HG03432 (cell line): ENCODE results near the gene DCC.

Source experiments
- ATAC-seq: cut with Tn5 transposase; IDR thresholded peaks from one replicate; pipeline ENCODE4 v1.9.1; 2021; ENCODE audit warnings: mild to moderate bottlenecking, moderate library complexity; ENCODE audit not compliant: unreplicated experiment

Gene DCC

DNA sequence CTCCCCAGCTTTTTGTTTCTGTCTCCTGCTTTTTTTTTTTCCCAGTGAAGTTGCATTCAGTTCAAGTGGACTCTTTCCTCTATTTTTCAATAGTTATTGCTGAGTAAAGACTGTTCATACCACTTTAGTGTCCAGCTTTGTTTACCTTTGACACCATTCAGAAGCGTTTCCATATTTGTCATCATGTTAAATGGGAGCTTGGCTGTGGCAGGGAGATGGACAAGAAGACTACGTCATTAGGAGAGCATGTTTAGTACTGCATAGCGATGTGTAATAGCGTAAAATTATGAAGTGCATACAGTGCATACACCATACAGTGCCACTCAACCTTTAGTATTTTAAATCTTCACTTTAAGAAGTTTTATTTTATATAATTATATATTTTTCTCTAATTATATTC is 655.9 kb downstream of the DCC start:
- no peak for ATAC-seq

GRCh38 chr18:52999633-53000032 is 659.6 kb downstream of the DCC start:
- no peak for ATAC-seq

DNA sequence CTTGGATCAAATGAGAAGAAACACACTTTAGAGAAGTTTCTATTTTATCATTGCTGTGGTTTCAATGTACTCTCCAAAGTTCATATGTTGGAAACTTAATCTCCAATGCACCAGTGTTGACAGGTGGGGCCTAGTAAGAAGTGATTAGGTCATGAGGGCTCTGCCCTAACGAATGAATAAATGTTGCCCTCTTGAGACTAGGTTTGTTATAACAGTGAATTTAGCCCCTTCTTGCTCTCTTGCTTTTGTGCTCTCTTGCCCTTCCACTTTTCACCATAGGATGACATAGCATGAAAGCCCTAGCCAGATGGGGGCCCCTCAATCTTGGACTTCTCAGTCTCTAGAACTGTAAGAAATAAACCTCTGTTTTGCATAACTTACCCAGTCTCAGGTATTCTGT is 664.8 kb downstream of the DCC start:
- no peak for ATAC-seq

DNA sequence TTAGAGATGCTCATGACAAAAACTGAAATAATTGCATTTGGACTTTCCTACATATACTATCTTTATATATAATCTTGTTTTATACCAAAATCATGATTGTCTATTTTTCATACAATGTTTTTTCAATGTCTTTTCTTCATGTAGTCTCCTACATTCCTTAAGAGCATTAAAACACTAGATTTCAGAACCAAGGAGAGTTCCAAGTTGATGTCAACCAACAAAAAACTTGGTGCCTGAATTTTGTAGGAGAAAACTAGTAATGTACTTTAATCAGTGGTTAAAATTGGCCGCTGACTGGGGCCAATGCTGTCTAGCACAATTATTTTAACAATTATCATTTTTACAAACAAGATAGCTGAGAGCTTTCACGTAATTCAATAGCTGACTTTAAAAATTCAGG is 678.8 kb downstream of the DCC start:
- no peak for ATAC-seq

DNA sequence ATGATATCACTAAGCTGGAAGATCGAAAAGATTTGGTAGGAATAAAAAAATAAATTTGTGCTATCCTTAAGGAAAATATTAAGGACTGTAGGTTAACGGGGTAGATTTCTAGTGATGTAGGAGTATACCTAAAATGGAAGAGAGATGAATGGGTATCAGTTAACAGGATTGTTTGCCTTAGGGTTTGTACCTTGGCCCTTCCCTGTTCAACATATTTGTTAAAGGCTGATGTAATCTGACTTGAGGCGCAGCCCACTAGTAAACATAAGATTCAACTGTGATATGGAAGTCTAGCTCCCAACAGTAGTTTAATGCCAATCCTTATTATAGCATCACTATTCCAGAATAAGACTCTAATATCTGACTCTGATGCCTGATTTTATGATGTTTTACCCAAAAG is 685.2 kb downstream of the DCC start:
- ATAC-seq: no peak

- ATAC-seq: no peak
Observed at GRCh38 chr18:53028565-53028964, 688.6 kb downstream of the DCC start.

GRCh38 chr18:53033128-53033527 is 693.1 kb downstream of the DCC start:
- no peak for ATAC-seq

GRCh38 chr18:53038608-53039007 is 698.6 kb downstream of the DCC start:
- no peak for ATAC-seq

- no peak for ATAC-seq
Observed at GRCh38 chr18:53040286-53040685, 700.3 kb downstream of the DCC start.

GRCh38 chr18:53056064-53056463 is 716.1 kb downstream of the DCC start:
- ATAC-seq: no peak

- no peak for ATAC-seq
Observed at GRCh38 chr18:53070788-53071187, 730.8 kb downstream of the DCC start.

GRCh38 chr18:53080687-53081086 is 740.7 kb downstream of the DCC start:
- ATAC-seq: no peak

- no peak for ATAC-seq
Observed at GRCh38 chr18:53093636-53094035, 753.6 kb downstream of the DCC start.

DNA sequence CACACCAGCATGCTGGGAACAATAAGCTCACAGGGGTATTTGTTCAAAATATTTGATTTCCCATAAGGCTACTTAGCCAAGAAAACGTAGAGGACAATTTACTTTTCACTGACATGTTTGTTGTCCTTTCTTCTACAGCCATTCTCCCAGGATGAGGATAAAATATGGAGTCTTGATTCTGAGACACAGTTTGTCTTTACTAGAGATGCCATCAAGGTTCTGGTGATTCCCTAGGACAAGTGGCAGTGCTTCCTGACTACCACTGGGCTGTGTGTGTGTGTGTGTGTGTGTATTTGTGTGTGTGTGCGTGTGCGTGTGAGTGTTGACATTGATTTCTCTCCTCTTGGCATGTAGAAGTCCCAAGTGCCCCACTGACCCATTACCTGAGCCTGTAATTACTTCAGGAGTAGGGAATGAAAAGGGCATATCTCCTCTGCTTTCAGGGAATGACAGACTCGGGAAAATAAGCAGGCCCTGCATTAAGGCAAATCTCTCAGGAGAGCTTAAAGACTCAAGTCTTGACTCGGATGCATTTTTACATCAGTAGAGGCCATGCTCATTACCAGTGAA is 761.6 kb downstream of the DCC start:
- no peak for ATAC-seq

DNA sequence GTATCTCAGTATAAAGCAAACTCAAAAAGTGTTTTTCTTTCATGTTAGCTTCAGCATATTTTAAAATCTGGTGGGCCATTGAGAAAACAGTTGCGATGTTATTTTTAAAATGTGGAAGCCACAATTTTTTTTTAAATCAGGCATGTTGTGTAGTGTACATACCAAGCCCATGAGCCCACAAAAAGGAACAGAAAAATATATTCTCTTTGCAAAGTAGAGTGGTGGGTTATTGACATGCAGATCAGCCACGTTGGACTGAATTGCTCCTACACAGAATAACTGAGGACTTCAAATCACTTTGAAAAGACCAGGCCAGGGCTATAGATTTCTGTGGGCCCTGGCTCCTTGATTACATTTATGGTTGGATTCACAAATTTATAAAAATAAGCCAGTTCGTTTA is 774.4 kb downstream of the DCC start:
- ATAC-seq: no peak

DNA sequence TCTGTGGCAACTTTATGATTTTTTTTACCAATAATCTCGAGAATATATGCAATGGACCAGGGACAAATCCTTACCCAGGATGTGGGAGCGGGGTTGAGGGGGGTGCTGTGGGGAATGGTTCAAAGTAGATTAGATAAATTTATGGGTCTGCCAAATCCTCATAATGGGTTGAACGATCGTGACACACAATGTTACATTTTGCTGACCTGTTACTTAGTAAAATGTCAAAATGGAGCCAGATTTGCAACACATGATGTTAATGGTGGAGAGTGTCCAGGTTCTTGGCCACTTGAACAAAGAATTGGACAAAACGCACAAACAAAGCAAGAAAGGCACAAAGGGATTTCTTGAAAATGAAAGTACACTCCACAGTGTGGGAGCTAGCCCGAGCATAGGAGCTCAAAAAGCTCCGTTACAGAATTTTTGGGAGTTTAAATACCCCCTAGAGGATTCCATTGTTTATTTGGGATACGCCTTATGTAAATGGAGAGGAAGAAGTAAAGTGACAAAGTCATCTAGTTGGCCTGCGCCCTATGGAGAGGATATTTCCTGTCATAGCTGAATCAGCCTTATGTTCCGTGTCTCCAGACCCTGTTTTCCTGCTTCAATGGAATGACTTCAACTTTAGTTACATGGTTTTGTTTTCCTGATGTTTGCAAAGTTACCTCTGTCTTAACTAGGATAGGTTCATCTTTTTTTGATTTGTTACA is 776.0 kb downstream of the DCC start:
- no peak for ATAC-seq

- no peak for ATAC-seq
Observed at GRCh38 chr18:53117851-53118250, 777.9 kb downstream of the DCC start.

- ATAC-seq: no peak
Observed at GRCh38 chr18:53126210-53126609, 786.2 kb downstream of the DCC start.

GRCh38 chr18:53131001-53131400 is 791.0 kb downstream of the DCC start:
- no peak for ATAC-seq

- ATAC-seq: no peak
Observed at GRCh38 chr18:53134711-53135110, 794.7 kb downstream of the DCC start.

DNA sequence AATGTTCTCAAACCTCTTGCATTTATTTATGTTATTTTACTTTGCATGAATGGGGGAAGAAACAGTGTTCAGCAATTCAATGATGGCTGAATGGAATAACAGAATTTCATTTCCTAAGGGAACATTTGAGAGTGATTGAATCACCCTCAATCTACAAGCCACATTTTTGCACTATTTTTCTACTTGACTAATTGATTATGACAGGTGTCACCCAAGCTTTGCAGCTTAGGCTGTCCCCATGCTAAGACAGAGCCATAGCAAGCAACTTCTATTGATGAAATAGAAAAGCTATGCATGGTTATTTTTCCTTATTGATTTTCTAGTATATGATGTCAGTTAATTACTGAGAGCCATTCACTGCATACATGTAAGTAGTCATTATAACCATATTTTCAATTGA is 795.7 kb downstream of the DCC start:
- no peak for ATAC-seq

GRCh38 chr18:53139746-53140500 is 799.9 kb downstream of the DCC start:
- ATAC-seq: no peak
